HL-60 (cell line): ENCODE results near the gene USP53.

Experiments used
- POLR2AphosphoS5 ChIP-seq: IDR thresholded peaks from 2 replicates; pipeline ENCODE4 v1.6.1; 2012; ENCODE audit warnings: low read depth
- TF ChIP-seq, protein P1 (sequence below): IDR thresholded peaks from one replicate; pipeline ENCODE4 v1.5.1; 2011; ENCODE audit warnings: low read length, control low read depth, inconsistent platforms; ENCODE audit not compliant: insufficient read depth
- TF ChIP-seq, protein P2 (sequence below): IDR thresholded peaks from 2 replicates; pipeline ENCODE4 v1.6.1; 2012; ENCODE audit warnings: low read depth; ENCODE audit not compliant: insufficient replicate concordance

DNA sequence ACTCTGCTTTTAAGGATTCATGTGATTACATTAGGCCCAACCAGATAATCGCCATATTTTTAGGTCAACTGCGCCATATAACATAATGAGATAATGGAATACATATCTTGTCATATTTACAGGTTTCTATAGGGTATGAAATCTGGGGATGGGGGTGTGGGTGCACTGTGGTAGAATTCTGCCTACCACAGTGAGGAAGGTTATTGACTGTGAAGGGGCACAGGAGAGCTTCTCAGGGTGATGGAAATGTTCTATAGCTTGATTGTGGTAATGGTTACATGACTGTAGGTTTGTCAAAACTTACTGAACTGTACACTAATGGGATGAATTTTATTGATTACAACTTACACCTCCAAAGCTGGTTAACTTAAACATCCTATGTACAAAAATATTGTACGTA lies 15.9 kb downstream of the USP53 start:
- TF ChIP-seq, protein P1, sequence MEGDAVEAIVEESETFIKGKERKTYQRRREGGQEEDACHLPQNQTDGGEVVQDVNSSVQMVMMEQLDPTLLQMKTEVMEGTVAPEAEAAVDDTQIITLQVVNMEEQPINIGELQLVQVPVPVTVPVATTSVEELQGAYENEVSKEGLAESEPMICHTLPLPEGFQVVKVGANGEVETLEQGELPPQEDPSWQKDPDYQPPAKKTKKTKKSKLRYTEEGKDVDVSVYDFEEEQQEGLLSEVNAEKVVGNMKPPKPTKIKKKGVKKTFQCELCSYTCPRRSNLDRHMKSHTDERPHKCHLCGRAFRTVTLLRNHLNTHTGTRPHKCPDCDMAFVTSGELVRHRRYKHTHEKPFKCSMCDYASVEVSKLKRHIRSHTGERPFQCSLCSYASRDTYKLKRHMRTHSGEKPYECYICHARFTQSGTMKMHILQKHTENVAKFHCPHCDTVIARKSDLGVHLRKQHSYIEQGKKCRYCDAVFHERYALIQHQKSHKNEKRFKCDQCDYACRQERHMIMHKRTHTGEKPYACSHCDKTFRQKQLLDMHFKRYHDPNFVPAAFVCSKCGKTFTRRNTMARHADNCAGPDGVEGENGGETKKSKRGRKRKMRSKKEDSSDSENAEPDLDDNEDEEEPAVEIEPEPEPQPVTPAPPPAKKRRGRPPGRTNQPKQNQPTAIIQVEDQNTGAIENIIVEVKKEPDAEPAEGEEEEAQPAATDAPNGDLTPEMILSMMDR = no peak
- TF ChIP-seq POLR2AphosphoS5 = no peak
- TF ChIP-seq, protein P2, sequence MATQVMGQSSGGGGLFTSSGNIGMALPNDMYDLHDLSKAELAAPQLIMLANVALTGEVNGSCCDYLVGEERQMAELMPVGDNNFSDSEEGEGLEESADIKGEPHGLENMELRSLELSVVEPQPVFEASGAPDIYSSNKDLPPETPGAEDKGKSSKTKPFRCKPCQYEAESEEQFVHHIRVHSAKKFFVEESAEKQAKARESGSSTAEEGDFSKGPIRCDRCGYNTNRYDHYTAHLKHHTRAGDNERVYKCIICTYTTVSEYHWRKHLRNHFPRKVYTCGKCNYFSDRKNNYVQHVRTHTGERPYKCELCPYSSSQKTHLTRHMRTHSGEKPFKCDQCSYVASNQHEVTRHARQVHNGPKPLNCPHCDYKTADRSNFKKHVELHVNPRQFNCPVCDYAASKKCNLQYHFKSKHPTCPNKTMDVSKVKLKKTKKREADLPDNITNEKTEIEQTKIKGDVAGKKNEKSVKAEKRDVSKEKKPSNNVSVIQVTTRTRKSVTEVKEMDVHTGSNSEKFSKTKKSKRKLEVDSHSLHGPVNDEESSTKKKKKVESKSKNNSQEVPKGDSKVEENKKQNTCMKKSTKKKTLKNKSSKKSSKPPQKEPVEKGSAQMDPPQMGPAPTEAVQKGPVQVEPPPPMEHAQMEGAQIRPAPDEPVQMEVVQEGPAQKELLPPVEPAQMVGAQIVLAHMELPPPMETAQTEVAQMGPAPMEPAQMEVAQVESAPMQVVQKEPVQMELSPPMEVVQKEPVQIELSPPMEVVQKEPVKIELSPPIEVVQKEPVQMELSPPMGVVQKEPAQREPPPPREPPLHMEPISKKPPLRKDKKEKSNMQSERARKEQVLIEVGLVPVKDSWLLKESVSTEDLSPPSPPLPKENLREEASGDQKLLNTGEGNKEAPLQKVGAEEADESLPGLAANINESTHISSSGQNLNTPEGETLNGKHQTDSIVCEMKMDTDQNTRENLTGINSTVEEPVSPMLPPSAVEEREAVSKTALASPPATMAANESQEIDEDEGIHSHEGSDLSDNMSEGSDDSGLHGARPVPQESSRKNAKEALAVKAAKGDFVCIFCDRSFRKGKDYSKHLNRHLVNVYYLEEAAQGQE = no peak
